Measurements from ENCODE around the gene MCM5.

MCM5 gene

DNA sequence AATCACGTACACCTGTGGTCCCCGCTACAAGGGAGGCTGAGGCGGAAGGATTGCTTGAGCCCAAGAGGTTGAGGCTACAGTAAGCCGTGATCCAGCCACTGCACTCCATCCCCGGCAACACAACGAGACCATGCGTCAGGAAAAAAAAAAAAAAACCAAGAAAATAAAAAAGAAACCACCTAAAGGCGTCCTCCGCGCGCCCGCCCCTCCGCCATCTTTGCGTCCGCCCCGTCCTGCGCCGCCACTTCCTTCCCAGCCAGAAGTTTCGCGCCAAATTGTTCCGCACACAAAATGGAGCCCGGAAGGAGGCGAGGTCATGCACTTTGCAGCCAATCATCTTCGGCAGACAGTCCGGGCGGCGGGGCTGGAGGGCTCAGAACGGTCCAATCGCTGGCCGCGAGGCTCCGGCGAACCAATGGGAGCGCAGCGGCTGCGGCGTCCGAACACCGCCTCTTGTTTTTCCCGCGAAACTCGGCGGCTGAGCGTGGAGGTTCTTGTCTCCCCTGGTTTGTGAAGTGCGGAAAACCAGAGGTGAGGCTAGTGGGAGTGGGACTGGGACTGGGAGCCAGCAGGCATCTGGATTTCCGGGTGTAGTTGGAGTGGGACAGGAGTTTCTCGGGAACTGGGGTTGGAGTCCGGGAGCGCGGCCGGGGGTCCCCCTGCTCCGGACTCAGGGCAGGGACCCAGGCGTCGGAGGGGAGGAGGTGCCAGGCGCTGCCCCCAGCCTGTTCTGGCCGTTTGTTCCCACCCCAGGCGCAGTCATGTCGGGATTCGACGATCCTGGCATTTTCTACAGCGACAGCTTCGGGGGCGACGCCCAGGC, at the start of gene MCM5:
Gene MCM5 (plus strand): TSS at position 463 of the 823 bp plus-strand sequence. CDS start 299 bp downstream, at position 762.
- peak; percentile 99 for DNase-seq (ENCODE audit: low read depth)

DNA sequence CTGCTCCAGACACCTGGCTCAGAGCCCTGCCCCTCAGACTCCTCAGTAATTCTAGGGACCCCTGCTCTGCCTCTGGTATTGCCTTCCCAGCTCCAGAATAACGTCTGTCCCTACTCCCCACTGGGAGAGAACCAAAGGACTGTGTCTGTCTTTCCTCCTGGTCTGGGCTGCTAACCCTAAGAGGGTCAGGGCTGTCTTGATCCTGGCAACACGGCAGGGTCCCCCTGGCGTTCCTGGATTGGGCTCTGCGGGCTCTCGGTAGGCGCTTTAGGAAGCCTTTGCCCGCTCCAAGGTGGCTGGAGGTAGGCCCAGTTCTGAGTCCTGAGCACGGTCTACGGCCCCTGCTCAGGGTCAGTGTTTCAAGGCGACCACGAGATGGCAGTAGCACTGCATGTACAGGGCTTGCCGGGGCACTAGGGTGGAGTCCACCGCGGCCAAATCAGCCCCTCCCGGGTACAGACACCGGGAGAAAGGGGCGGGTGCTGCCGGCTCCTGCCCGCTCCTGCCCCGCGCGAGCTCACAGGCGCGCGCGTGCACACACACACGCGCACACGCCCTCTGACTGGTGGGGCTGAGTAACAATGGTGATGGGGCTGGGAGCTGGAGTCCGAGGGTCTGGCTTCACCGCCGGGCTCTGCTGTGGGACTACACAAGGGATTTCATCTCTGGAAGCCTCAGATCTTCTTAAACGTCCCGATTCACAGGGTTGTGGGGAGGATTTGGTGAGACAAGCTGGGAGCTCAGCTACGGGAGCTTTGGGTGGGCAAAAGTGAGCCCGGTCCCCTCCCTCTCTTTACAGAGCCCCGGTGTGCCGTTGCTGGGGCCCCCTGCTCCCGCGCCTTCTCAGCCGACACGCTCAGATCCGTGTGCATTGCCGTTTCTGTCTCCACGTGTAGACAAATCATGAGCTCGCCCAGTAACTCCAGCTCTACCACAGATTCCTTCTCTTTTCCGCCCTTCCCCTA, 49.1 kb upstream of the MCM5 start:
- peak; percentile 92 for DNase-seq (ENCODE audit: low read depth)

DNA sequence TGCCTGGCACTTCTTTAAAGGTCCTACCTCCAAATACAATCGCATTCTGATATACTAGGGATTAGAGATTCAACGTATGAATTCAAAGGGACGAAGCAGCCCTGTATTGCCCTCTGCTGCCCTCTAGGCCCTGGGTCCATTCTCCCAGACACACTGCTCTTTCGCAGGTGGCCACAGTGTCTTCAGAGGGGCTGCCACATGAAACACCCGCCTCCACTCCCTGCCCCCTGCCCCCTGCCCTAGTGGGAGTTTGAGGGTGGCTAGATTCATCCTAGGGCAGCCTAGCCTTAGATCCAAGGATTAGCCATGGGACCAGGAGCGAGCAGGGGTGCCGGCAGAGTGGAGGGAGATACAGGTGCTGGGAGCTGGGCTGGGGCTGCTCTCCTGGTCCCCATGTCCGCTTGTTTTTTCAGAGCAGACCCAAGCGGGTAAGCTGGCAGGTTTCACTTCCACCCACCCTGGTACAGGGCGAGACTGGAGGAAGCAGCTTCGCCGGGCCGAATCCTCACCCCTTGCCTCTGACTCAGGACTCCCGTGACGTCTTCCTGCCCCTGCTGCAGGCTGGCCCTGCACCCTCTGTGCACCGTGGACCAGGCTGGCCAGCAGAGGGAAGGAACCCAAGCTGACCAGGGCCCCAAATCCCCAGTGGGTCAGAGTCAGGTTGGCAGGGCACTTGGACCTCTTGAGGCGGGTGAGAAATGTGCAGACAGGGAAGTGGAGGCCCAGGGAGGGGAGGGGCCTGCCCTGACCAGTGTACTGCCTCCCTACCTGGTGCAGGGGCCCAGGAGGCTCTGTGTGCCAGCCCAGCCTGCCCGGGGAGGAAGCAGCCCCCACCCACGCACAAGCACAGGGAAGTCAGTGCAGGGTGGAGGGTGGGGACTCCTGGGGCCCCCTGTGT, 47.5 kb upstream of the MCM5 start:
- peak; percentile 40 for DNase-seq (ENCODE audit: low read depth)

DNA sequence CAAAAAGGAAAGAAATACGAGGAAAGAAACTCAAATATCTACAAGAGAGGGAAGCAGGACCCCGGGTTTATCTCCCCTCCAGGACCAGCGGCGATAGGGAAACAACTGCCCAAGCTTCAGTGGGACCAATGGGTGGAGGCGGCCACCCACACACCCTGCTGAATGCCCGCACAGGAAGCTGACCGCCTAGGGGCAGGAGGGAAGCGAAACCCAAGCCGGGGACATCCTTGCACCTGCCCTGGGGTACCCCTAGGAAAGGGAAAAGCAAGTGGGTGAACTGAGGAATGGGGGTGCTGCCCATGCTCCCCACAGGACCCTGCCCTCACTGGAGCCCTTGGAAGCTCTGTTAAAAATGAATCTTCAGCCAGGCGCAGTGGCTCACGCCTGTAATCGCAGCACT, 46.6 kb upstream of the MCM5 start:
- no peak for DNase-seq (ENCODE audit: low read depth)

DNA sequence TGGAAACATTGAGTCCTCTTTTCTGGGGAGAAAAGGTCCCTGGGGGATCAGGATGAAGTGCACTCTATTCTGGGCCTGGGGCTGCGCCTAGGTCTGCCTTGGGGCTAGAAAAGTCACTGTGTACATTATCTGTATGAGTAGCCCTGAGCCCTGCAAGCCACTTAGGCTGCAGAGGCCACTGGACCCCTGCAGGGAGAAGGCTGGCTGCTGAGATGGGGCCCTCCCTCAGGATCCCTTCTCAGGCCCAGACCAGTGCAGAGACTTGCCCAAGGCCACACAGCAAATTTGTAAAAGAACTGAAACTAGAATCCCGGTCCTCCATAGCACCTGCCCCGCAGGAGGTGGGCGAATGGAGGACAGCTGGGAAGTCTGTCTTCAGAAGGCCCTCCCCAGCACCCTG, 45.9 kb upstream of the MCM5 start:
- DNase-seq (ENCODE audit: low read depth) = no peak

DNA sequence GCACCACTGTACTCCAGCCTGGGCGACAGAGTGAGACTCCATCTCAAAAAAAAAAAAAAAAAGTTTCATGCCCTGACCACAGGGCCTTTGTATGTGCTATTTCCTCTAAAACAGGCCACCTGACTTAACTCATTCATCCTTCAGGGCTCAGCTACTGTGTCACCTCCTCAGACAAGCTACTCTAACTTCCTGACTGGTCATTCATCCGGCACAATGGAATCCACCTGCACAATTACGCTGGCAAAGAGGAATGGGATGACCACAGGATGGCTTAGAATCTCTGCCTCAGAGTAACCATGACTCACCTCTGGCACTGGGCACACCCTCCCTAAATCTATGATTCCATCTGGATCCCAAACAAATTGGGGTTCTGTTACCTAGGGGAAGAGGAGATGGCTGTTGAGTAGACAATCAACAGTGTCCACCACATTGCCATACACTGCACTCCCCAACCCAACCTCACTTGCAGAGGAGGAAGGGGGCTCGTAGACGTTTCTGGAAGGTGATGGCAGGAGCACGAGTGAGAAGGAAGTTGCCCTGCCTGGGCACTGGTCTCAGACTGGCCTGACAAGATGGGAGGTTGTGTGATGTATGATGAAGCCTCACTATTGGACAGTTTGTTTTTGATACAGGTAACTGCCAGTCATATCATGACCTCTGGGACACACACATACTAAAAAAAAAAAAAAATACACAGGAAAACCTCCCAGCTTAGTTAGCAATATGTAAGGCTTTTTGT, 41.9 kb upstream of the MCM5 start:
- DNase-seq (ENCODE audit: low read depth) = peak; percentile 88

DNA sequence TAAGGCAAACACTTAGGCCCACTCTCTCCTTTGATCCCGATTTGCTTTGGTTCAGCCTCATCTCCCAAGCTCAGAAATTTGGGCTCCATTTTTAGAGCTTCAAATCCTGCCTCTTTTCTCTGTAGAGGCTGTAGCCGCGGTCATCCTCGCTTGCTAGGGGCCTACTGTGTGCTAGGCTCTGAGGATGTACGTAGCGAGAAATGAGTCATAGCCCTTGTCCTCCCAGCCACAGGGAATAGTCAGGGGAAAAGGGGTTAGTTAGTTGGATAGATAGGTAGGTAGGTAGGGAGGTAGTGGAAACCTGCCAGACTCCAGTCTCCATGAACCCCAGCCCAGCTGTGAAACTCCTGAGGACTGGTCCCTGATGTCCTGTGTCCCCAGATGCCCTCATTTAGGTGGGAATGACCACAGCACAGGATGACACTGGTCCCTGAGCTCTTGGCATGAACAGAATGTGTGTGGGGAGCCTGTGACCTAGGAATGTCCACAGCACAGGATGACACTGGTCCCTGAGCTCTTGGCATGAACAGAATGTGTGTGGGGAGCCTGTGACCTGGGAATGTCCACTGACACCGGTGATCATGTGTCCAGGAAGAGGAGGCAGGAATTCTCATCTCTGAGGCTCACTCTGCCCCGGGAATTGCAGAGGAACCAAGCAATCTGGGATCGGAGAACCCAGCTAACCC, 40.4 kb upstream of the MCM5 start:
- DNase-seq (ENCODE audit: low read depth) = peak; percentile 42

DNA sequence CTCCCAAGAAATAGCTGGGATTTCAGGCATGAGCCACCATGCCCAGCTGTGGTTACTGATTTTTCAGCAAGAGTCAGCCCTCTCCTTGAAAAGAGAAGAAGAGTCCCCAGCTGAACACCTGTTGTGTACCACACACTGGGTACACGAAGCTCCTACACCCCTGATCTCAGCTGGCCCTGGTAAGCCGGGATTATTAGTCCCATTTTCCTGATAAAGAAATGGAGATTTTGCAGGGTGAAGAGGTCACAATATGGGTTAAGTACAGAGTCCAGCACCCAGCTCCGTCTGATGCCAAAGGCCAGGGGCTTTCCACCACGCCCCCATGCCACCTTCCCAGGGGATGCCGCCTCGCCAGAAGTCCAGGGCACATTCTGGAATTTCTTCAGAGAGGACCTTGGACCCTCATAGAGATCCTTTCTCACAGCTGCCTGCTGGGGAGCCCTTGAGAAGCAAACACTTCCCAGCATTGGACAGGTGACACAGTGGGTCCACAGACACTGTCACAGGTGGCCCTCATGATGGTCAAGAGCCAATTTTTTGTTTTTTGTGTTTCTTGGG, 38.9 kb upstream of the MCM5 start:
- DNase-seq (ENCODE audit: low read depth) = no peak

DNA sequence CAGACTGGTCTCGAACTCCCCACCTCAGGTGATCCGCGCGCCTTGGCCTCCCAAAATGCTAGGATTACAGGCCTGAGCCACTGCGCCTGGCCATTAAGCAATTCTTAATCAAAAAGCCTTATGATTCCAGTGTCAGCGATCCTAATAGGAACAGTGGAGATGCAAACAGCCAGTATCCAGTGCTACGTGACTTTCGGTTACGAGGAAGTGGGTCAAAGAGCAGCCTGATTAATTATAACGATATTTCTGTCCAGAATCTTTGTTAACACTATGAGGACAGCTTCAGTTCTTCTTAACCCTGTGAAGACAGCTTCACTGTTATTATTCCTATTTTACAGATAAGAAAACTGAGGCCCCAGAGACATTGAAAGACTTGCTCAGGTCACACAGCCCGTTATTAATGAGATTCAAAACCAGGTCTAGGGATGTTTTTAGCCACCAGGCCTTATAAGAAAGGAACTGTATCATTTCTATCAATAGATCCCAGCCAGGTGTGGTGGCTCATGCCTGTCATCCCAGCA, 36.3 kb upstream of the MCM5 start:
- DNase-seq (ENCODE audit: low read depth) = no peak

DNA sequence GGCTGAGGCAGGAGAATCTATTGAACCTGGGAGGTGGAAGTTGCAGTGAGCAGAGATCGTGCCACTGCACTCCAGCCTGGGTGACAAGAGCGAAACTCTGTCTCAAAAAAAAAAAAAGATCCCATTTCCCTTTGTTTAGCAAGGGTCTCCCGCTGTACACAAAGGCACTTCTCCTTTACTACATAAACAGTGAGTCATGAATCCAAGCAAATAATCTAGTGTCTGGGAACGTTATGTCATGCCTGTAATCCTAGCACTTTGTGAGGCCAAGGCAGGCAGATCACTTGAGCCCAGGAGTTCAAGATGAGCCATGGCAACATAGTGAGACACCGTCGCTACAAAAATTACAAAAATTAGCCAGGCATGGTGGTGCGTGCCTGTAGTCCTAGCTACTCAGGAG, 35.7 kb upstream of the MCM5 start:
- peak; percentile 80 for DNase-seq (ENCODE audit: low read depth)

DNA sequence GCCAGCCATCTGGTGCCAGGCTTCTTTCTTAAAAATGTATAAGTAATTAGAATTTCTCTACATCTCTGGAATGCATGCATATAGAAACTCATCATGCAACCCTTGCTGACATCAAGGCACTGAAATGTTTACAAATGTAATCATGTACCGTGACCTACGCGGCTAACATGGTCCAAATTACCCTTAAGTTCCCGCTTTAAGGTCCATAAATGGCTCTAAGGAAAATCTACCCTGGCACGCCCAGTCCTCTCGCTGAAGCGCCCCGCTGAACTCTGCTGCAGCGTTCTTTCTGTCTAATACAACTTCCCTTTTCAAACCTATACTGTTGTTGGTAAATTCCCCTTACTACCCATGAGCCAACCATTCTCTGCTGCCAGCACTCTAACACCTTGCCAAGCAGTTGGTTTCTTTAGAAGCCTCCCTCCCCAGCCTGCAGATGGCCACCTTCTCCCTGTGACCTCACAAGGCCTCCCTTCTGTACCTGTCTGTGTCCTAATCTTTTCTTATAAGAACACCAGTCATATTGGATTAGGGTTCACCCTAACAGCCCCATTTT, 32.5 kb upstream of the MCM5 start:
- no peak for DNase-seq (ENCODE audit: low read depth)

DNA sequence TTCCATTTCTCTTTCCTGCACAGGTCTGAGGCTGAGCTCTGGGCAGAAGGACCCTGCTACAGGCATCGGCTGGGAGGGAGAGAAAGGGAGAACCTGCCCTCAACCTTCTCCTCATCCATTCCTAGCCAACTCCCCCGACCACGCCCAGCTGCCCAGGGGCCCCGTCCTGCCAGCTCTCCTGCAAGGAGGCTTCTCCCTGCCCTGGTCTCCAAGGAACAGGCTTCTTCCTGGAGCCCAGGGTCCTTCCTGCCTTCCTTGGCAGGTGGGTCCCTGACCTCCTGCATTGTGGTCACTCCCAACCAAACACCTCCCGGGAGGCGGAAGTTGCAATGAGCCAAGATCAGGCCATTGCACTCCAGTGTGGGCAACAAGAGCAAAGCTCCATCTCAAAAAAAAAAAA, 31.6 kb upstream of the MCM5 start:
- DNase-seq (ENCODE audit: low read depth) = no peak

DNA sequence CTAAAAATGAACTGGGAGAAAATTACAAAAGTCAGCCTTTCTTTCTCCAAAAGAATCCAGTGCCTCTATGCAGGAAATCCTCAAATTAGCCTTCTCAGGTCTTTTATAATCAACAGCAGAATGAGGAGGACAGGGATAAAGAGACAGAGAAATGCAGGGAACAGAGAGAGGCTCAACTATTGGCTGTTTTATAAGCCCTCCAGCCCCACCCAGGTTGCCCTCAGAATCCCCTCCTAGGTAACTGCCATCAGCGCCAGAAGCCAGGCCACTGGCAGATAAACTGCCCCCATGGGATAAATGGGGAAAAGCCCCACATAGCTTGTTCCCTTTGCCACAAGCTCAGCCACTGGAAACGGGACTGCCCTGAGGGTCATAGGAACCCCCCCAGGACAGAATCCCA, 29.9 kb upstream of the MCM5 start:
- no peak for DNase-seq (ENCODE audit: low read depth)

DNA sequence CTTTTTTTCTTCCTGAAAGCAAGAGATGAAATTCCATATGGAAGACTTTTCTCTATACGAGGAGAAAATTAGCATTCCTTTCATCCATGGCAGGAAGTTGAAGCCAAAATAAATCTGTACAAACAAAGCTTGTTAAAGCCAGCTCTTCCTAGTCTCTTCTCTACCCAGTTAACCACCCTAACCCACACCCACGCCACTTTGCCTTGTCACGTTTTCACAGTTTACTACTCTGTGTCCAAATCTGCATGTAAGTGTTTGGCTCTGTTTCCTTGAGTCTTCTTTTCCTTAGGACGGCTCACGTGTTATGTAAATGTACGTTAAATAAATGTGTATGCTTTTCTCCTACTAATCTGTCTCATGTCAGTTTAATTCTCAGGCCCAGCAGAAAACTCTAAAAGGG, 26.2 kb upstream of the MCM5 start:
- DNase-seq (ENCODE audit: low read depth) = no peak

DNA sequence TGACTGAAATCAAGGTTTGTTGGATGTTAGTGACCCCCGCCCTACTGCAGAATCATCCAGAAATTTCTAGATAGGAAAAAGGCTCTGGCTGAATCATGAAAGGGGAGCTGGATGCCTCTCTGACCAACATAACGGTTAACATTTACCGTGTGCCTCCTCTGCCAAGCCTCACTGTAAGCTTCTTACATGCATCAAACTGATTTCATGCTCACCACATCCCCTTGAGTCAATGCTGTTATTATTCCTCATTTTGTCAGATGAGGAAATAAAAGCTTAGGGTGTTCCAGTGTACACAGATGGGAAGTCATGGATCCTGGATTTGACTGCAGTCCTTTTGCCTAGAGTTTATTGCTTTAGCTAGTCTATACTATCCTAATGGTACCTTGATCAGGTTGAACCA, 24.9 kb upstream of the MCM5 start:
- peak; percentile 57 for DNase-seq (ENCODE audit: low read depth)

DNA sequence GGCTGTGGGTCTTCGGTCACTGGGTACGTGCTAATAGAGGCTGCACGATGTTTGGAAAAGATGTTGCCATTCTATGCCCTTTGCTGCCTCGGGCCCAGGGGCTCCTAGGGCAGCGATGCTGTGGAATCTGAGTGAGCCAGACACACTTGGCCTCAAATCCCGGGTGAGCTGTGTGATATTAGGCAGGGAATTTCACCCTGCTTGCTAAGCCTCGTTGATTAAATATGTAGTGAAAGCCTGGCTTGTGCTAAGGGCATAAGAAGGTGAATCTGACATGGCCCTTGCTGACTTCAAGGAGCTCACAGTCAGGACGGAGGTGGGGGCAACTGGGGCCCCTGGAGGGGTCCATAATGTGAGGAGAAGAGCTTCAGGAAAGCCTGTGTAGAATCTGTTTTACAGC, 24.4 kb upstream of the MCM5 start:
- DNase-seq (ENCODE audit: low read depth) = no peak

DNA sequence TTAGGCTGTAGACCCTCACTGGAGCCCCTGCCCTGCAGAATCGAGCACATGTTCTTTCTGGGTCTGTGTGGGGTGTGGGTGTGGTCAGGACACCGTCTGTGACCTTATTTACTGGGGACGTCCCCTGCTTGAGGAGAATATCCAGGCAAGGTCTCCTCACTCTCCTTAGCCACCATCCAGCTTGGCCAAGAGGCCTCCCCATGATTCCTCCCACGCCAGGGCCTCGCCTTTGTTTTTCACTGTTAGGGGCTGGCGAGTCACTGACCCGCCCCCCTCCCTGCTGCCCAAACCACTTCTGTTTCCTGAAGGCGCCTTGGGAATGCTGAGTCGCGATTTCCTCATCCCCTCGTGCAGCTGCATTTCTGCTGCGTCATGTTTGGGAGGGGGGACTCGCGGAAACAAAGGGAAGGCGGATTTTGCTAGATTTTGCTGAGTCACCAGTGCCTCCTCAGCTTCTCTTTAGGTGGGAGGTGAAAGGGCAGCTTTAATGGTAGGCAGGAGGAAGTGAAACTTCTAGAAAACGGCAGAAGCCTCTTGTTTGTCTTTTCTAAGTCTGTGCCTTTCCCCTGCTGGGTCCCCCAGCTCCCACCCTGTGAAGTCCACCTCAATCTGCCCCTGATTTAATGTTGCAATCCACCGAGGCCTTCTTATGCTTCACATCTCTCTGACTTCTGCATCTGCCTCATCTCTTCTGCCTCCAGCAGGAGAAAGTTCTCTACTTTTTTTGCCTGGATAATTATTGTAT, 23.0 kb upstream of the MCM5 start:
- peak; percentile 99 for DNase-seq (ENCODE audit: low read depth)

DNA sequence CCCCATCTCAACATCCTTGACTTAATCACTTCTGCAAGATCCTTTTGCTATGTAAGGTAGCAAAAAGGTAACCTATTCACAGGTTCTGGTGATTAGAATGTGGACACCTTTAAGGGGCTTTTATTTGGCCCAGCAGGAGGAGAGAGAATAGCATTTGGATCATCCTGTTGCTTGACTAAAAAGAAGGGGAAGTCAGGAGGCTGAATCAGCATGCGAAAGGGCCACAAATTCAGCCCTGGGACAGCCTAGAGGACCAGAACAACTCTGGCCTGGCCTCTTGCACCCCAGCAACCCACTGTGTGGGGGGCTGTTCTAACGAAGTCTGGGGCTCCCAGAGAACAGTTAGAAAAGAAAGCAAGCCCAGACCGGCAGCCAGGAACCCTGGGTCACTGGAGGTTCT, 22.2 kb upstream of the MCM5 start:
- no peak for DNase-seq (ENCODE audit: low read depth)

DNA sequence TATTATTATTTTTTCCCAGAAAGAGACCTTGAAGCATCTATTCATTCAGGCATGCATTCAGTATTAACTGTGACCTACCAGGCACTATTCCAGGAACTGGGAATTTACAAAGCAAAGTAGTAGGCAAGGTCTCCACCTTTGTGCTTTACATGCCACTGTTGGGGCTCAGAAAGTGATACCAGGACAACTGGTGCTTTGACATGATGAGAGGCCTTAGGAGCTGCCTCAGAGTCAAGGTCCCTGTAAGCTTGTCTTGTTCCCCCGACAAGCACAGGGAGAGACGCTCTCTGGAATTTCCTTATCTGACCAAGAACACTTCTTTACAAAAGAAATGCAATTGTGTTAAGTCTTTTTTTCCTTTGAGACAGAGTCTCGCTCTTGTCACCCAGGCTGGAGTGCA, 21.3 kb upstream of the MCM5 start:
- DNase-seq (ENCODE audit: low read depth) = no peak

Measured in ELR (cell line).